ENCODE results near the gene FPR3. TPM values are rescaled to one million over a fixed set of nuclear protein-coding genes. Genes with fewer than 3 reads are reported as not detected.

Gene FPR3
- total and polyA plus RNA-seq, 9 of the 15 experiments (the other 6 are each of a cell fraction or from before 2014, with no cell fraction given), result 0.08 to 0.51 (median 0.22) TPM; not detected in 1

- no peaks in the 10 kb centered on the region for H3K27me3 ChIP-seq (ENCODE audit: control insufficient read depth in 2 of 2, insufficient read depth in 2 of 2, low read length in 2 of 2)
- peaks cover 2% of the 10 kb centered on the region; the same call in 1 of the 3 replicates for H3K36me3 ChIP-seq (ENCODE audit: control insufficient read depth, insufficient read depth, low read length)
- 41% methylated on average over 3 of the region's 3 CpGs for WGBS (ENCODE audit: insufficient coverage, low coverage, missing lambda C conversion rate)
- FAIRE-seq (no peak), DNase-seq (ENCODE audit: extremely low read depth in 1 of 4, low spot score in 3 of 4) (no peak), ATAC-seq (no peak)
- 0 out of 2 replicates have a peak overlapping the region, but pooled peaks have one; percentile 27 for H2AFZ ChIP-seq (ENCODE audit: low read depth, low read length)
- H3K4me1 ChIP-seq (replicated peaks in 1 of 2; ENCODE audit: control insufficient read depth in 2 of 2, insufficient read depth in 2 of 2, low read length in 2 of 2), result peaks cover 40 to 70% of the 10 kb centered on the region in 2 experiments
- CTCF ChIA-PET (ENCODE audit: low intra/inter-chr PET ratio), result no interaction called here
- peak overlapping the region; percentile 1; the same call in 2 of the 3 replicates for H3K27ac ChIP-seq (ENCODE audit: extremely low read depth, low read depth, low read length)
- in situ Hi-C loops (cut with MboI), result no loop called here
- no peak overlapping the region for H3K4me3 ChIP-seq
- intact Hi-C loops (cut with micrococcal nuclease), result loop anchor here (5.0 kb wide), 1 partner anchor 96 kb away; no protein-coding TSS in a partner anchor
- peaks cover 27% of the 10 kb centered on the region for H3K79me2 ChIP-seq (ENCODE audit: control insufficient read depth, insufficient read depth, low read length)
- no peak overlapping the region; a peak in 1 of 4 replicates for H3K9ac ChIP-seq (ENCODE audit: insufficient read depth in 1 of 2, low read depth in 2 of 2, low read length in 2 of 2)
- POLR2A ChIA-PET, result interaction anchor here (0.6 kb wide), 1 partner anchor 1634 kb away, joined by 4 read pairs; the partner anchor contains the start of gene ZNF761
- no peaks in the 10 kb centered on the region for H4K20me1 ChIP-seq (replicated peaks; ENCODE audit: control insufficient read depth, insufficient read depth, low read length)
- peaks cover 9% of the 10 kb centered on the region for H3K9me3 ChIP-seq (replicated peaks; ENCODE audit: control insufficient read depth, insufficient read depth, low read depth, low read length)
- H3K4me2 ChIP-seq (ENCODE audit: insufficient read depth, low read length), result peak overlapping the region; percentile 58
- BruUV-seq (replicated peaks), result no TSS peak
- no peaks in the 10 kb centered on the region for H3K9me1 ChIP-seq (ENCODE audit: control insufficient read depth, insufficient read depth, low read length)
- TF ChIP-seq PYGO2 (tag; IDR thresholded peaks at IDR 0.05) (no peak), ELF1 (tag; IDR thresholded peaks at IDR 0.05) (no peak), BRF1 (IDR thresholded peaks at IDR 0.05; ENCODE audit: borderline replicate concordance, extremely low read depth, insufficient read length) (no peak), KHSRP (IDR thresholded peaks at IDR 0.05) (no peak), SMARCA4 (IDR thresholded peaks at IDR 0.05) (no peak), NR4A1 (CRISPR knock-in tag; IDR thresholded peaks at IDR 0.05) (no peak), NR4A1 (tag; IDR thresholded peaks at IDR 0.05) (0 out of 2 replicates have a peak, but pooled peaks have one; percentile 45), WHSC1 (IDR thresholded peaks at IDR 0.05; ENCODE audit: low read length) (no peak), SMAD3 (CRISPR knock-in tag; conservative IDR thresholded peaks at IDR 0.05) (no peak), ZNF830 (CRISPR knock-in tag; IDR thresholded peaks at IDR 0.05) (no peak), HCFC1 (IDR thresholded peaks at IDR 0.05; ENCODE audit: low read depth, low read length) (no peak), CCNT2 (IDR thresholded peaks at IDR 0.05; ENCODE audit: borderline replicate concordance, extremely low read depth, insufficient read length, low read depth, low read length) (no peak), ZBTB9 (CRISPR knock-in tag; IDR thresholded peaks at IDR 0.05) (no peak), CHAMP1 (IDR thresholded peaks at IDR 0.05) (no peak), NFRKB (IDR thresholded peaks at IDR 0.05; ENCODE audit: low read depth) (0 out of 2 replicates have a peak, but pooled peaks have one; percentile 26), SRSF1 (IDR thresholded peaks at IDR 0.05; ENCODE audit: low read depth, low read length) (no peak)
- TF ChIP-seq, protein P1, sequence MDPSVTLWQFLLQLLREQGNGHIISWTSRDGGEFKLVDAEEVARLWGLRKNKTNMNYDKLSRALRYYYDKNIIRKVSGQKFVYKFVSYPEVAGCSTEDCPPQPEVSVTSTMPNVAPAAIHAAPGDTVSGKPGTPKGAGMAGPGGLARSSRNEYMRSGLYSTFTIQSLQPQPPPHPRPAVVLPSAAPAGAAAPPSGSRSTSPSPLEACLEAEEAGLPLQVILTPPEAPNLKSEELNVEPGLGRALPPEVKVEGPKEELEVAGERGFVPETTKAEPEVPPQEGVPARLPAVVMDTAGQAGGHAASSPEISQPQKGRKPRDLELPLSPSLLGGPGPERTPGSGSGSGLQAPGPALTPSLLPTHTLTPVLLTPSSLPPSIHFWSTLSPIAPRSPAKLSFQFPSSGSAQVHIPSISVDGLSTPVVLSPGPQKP (CRISPR knock-in tag; IDR thresholded peaks at IDR 0.05), result no peak
- TF ChIP-seq, protein P2, sequence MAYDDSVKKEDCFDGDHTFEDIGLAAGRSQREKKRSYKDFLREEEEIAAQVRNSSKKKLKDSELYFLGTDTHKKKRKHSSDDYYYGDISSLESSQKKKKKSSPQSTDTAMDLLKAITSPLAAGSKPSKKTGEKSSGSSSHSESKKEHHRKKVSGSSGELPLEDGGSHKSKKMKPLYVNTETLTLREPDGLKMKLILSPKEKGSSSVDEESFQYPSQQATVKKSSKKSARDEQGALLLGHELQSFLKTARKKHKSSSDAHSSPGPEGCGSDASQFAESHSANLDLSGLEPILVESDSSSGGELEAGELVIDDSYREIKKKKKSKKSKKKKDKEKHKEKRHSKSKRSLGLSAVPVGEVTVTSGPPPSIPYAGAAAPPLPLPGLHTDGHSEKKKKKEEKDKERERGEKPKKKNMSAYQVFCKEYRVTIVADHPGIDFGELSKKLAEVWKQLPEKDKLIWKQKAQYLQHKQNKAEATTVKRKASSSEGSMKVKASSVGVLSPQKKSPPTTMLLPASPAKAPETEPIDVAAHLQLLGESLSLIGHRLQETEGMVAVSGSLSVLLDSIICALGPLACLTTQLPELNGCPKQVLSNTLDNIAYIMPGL (CRISPR knock-in tag; IDR thresholded peaks at IDR 0.05), result no peak
These were observed 3.1 kb downstream of the FPR3 start for GRCh38 chr19:51798062-51798461.
